T-cell (primary cell): ENCODE results near the gene PDE10A. TPM values are rescaled to one million over a fixed set of nuclear protein-coding genes. Genes with fewer than 3 reads are reported as not detected.
"Not testable (repeated sequence)": the region's sequence is repeated elsewhere in the genome, so short reads cannot be mapped to it uniquely, and the experiment has no call there.

Source experiments
- ATAC-seq, 4 experiments: fragments of 200-7000 bp in 3 of 4; fragments of 150-1000 bp in 1 of 4; cut with Tn5 transposase; replicated peaks in 1 of 4; 1 replicate in 3 of 4; 2 replicates in 1 of 4; pipeline ENCODE4 v1.10.0; 2021; ENCODE audit warnings: moderate library complexity in 3 of 4, mild to moderate bottlenecking in 2 of 4, moderate number of reproducible peaks in 1 of 4
- CTCF ChIA-PET, 2 donors: fragments of 300-600 bp; sonication (Branson Sonifier 250); formaldehyde crosslinking; loops; one replicate each; lab custom pipeline; 2022; ENCODE audit warnings: antibody characterized with exemption in 2 of 2; lab: Charles Lee
- POLR2A ChIA-PET, 2 donors: fragments of 300-600 bp; sonication (Branson Sonifier 250); formaldehyde crosslinking; loops; one replicate each; lab custom pipeline; 2022; ENCODE audit warnings: antibody characterized with exemption in 2 of 2; lab: Charles Lee
- DNase-seq, 35 experiments: peaks; one replicate each; pipeline versions ENCODE4 v3.0.0 to v3.0.0-alpha.2; 2013 to 2023
- H3K27ac ChIP-seq: one replicate; pipeline ENCODE4 v1.5.1; 2013; ENCODE audit warnings: low read length
- H3K27me3 ChIP-seq, 2 experiments: replicated peaks in 1 of 2; 1 replicate in 1 of 2; 2 replicates in 1 of 2; pipeline versions ENCODE4 v1.6.1 to v1.7.0; 2013; ENCODE audit warnings: low read length in 1 of 2, mixed read lengths in 1 of 2; ENCODE audit not compliant: control insufficient read depth in 2 of 2, insufficient read depth in 2 of 2; ENCODE audit errors: extremely low read depth in 1 of 2
- H3K36me3 ChIP-seq, 2 donors: 1 replicate in 1 of 2; 2 replicates in 1 of 2; pipeline versions ENCODE4 v1.6.1 to v1.7.0; 2013; ENCODE audit warnings: low read length in 1 of 2; ENCODE audit not compliant: control insufficient read depth in 2 of 2, insufficient read depth in 1 of 2; ENCODE audit errors: extremely low read depth in 1 of 2
- H3K4me1 ChIP-seq, 2 experiments: 1 replicate in 1 of 2; 2 replicates in 1 of 2; pipeline versions ENCODE4 v1.6.1 to v1.7.0; 2013; ENCODE audit warnings: low read length in 2 of 2, mixed read lengths in 1 of 2; ENCODE audit not compliant: insufficient read depth in 2 of 2, control insufficient read depth in 1 of 2; ENCODE audit errors: extremely low read depth in 1 of 2
- H3K4me3 ChIP-seq, 2 donors: 1 replicate in 1 of 2; 2 replicates in 1 of 2; pipeline versions ENCODE4 v1.5.1 to v1.7.0; 2013; ENCODE audit warnings: mild to moderate bottlenecking in 2 of 2, low read length in 1 of 2, moderate library complexity in 1 of 2; ENCODE audit not compliant: control insufficient read depth in 1 of 2; ENCODE audit errors: extremely low read depth in 1 of 2
- H3K9me3 ChIP-seq: 2 replicates; pipeline ENCODE4 v1.7.0; 2013
- H3K27ac Mint-ChIP-seq, 2 donors: one replicate each; pipeline ENCODE4 v1.8.0; 2020 to 2021; ENCODE audit warnings: mild to moderate bottlenecking in 2 of 2, mixed read lengths in 2 of 2
- H3K27me3 Mint-ChIP-seq, 2 donors: one replicate each; pipeline ENCODE4 v1.8.0; 2021 to 2022; ENCODE audit warnings: mixed read lengths in 2 of 2
- H3K36me3 Mint-ChIP-seq: one replicate; pipeline ENCODE4 v1.8.0; 2021; ENCODE audit warnings: mixed read lengths
- H3K4me1 Mint-ChIP-seq, 3 donors: one replicate each; pipeline ENCODE4 v1.8.0; 2020 to 2022; ENCODE audit warnings: mixed read lengths in 3 of 3, mild to moderate bottlenecking in 1 of 3
- H3K4me3 Mint-ChIP-seq, 3 donors: one replicate each; pipeline ENCODE4 v1.8.0; 2020 to 2022; ENCODE audit warnings: mild to moderate bottlenecking in 3 of 3, mixed read lengths in 3 of 3, moderate library complexity in 3 of 3
- H3K9me3 Mint-ChIP-seq, 3 donors: one replicate each; pipeline ENCODE4 v1.8.0; 2020 to 2022; ENCODE audit warnings: mixed read lengths in 3 of 3
- WGBS: methylation state at CpG from one replicate; pipeline ENCODE4 v1.1.5; 2013; ENCODE audit warnings: missing lambda C conversion rate; ENCODE audit not compliant: insufficient coverage; 5-methylcytosine and 5-hydroxymethylcytosine counted together
- total RNA-seq, 35 experiments: library from RNA in 6 of 35; stranded (reverse) in 6 of 35; fragments of 120-200 nt in 1 of 35; gene quantifications; one replicate each; pipeline versions ENCODE4 v1.2.1 to v1.2.4 and lab custom pipeline; 2013 to 2026

PDE10A gene
- total RNA-seq, 5 donors from 2014 or later (not counting 1 experiment from before 2014, with no cell fraction given), result 0.12 TPM; not detected in 4

DNA sequence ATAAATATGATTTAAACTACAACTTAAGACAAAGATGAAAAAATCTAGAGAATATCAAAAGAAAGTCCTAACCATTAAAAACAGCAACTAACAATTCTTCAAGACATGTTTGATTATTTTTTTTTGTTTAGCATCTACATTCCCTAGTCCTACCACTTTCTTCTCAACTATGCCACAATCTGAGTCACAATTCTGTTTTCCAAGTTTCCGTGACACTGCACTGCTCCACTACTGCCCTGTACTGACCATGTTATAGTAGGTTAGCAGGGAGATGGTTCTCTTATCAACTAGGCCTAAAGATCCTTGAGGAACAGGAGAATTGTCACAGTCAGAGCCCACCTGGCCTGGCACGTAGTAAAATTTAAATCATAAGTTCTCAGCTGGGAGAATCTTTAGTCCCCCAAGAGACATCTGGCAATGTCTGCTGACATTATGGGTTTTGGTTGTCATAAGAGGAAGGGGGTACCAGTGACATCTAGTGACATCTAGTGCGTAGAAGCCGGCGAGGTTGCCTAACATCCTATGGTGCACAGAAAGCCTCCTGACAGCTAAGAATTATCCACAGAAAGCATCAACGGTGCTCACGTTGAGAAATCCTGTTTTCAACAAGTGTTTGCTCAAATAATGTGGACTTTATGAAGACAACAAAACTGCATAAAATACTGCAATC lies 100.5 kb downstream of the PDE10A start:
- H3K27me3 ChIP-seq, result no peaks in the 10 kb centered on the region
- H3K4me3 ChIP-seq, result no peak overlapping the region
- no peaks in the 10 kb centered on the region for H3K4me1 Mint-ChIP-seq
- no peak overlapping the region for H3K4me3 Mint-ChIP-seq
- no peaks in the 10 kb centered on the region for H3K36me3 ChIP-seq
- no peak for ATAC-seq
- no peaks in the 10 kb centered on the region for H3K9me3 ChIP-seq
- H3K36me3 Mint-ChIP-seq, result no peaks in the 10 kb centered on the region
- CTCF ChIA-PET, result no interaction called here
- DNase-seq, result no peak
- WGBS, result 56% methylated on average over 4 of the region's 7 CpGs
- H3K9me3 Mint-ChIP-seq, result peaks cover 0 to 16% (median 11%) of the 10 kb centered on the region in 3 donors
- H3K27ac Mint-ChIP-seq, result no peak overlapping the region
- H3K27ac ChIP-seq, result no peak overlapping the region
- H3K4me1 ChIP-seq, result no peaks in the 10 kb centered on the region
- no peaks in the 10 kb centered on the region for H3K27me3 Mint-ChIP-seq
- POLR2A ChIA-PET, result no interaction called here

GRCh38 chr6:165559632-165560031 lies 103.4 kb downstream of the PDE10A start:
- Mint-ChIP-seq H3K9me3 (peaks cover 4 to 15% (median 9%) of the 10 kb centered on the region in 3 donors), H3K4me1 (no peaks in the 10 kb centered on the region), H3K27me3 (no peaks in the 10 kb centered on the region), H3K4me3 (no peak overlapping the region), H3K27ac (no peak overlapping the region), H3K36me3 (no peaks in the 10 kb centered on the region)
- no peak overlapping the region for H3K4me3 ChIP-seq
- ATAC-seq (no peak), DNase-seq (no peak)
- no peaks in the 10 kb centered on the region for H3K9me3 ChIP-seq
- ChIA-PET CTCF (no interaction called here), POLR2A (no interaction called here)
- WGBS, result 100% methylated on average over 2 of the region's 7 CpGs
- no peaks in the 10 kb centered on the region for H3K36me3 ChIP-seq
- no peaks in the 10 kb centered on the region for H3K27me3 ChIP-seq
- no peaks in the 10 kb centered on the region for H3K4me1 ChIP-seq
- no peak overlapping the region for H3K27ac ChIP-seq

DNA sequence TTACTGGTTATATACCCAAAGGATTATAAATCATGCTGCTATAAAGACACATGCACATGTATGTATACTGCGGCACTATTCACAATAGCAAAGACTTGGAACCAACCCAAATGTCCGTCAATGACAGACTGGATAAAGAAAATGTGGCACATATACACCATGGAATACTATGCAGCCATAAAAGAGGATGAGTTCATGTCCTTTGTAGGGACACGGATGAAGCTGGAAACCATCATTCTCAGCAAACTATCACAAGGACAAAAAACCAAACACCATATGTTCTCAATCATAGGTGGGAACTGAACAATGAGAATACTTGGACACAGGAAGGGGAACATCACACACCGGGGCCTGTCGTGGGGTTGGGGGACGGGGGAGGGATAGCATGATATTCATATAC lies 104.9 kb downstream of the PDE10A start:
- H3K27ac ChIP-seq, ATAC-seq, CTCF ChIA-PET, H3K27me3 Mint-ChIP-seq, H3K36me3 Mint-ChIP-seq, POLR2A ChIA-PET, DNase-seq, H3K4me1 Mint-ChIP-seq, H3K27me3 ChIP-seq, H3K27ac Mint-ChIP-seq, H3K4me3 ChIP-seq, H3K4me3 Mint-ChIP-seq, H3K4me1 ChIP-seq, H3K9me3 ChIP-seq, H3K36me3 ChIP-seq: not testable (repeated sequence)
- H3K9me3 Mint-ChIP-seq, result peaks cover 4 to 23% (median 9%) of the 10 kb centered on the region in 3 donors
- no CpG with 5 or more reads among the region's 6 CpGs for WGBS

- ChIA-PET POLR2A (no interaction called here), CTCF (no interaction called here)
- no peaks in the 10 kb centered on the region for H3K9me3 ChIP-seq
- Mint-ChIP-seq H3K4me3 (no peak overlapping the region), H3K4me1 (no peaks in the 10 kb centered on the region), H3K36me3 (no peaks in the 10 kb centered on the region), H3K27ac (no peak overlapping the region), H3K9me3 (peaks cover 4 to 23% (median 9%) of the 10 kb centered on the region in 3 donors), H3K27me3 (no peaks in the 10 kb centered on the region)
- H3K4me1 ChIP-seq, result no peaks in the 10 kb centered on the region
- H3K27me3 ChIP-seq, result no peaks in the 10 kb centered on the region
- no peaks in the 10 kb centered on the region for H3K36me3 ChIP-seq
- DNase-seq (no peak), ATAC-seq (no peak)
- H3K4me3 ChIP-seq, result no peak overlapping the region
- WGBS, result 77% methylated on average over 6 of the region's 6 CpGs
- H3K27ac ChIP-seq, result no peak overlapping the region
Observed at GRCh38 chr6:165557674-165558073, 105.4 kb downstream of the PDE10A start.

- Mint-ChIP-seq H3K4me1 (no peaks in the 10 kb centered on the region), H3K9me3 (peaks cover 4 to 22% (median 9%) of the 10 kb centered on the region in 3 donors), H3K36me3 (no peaks in the 10 kb centered on the region), H3K27ac (no peak overlapping the region), H3K27me3 (no peaks in the 10 kb centered on the region), H3K4me3 (no peak overlapping the region)
- 0% methylated on average over 1 of the region's 3 CpGs for WGBS
- H3K4me1 ChIP-seq, result no peaks in the 10 kb centered on the region
- no peaks in the 10 kb centered on the region for H3K27me3 ChIP-seq
- no peak for ATAC-seq
- no peak for DNase-seq
- ChIA-PET POLR2A (no interaction called here), CTCF (no interaction called here)
- no peaks in the 10 kb centered on the region for H3K9me3 ChIP-seq
- H3K36me3 ChIP-seq, result no peaks in the 10 kb centered on the region
- no peak overlapping the region for H3K27ac ChIP-seq
- H3K4me3 ChIP-seq, result no peak overlapping the region
Observed at GRCh38 chr6:165556116-165556843, 106.8 kb downstream of the PDE10A start.

GRCh38 chr6:165554644-165555043 lies 108.4 kb downstream of the PDE10A start:
- H3K4me3 Mint-ChIP-seq, H3K36me3 Mint-ChIP-seq, H3K27me3 ChIP-seq, CTCF ChIA-PET, H3K27me3 Mint-ChIP-seq, H3K9me3 ChIP-seq, POLR2A ChIA-PET, ATAC-seq, H3K4me3 ChIP-seq, H3K27ac ChIP-seq, H3K36me3 ChIP-seq, H3K27ac Mint-ChIP-seq, H3K4me1 ChIP-seq, H3K4me1 Mint-ChIP-seq, DNase-seq: not testable (repeated sequence)
- whole genome bisulfite sequencing, result 100% methylated on average over 2 of the region's 3 CpGs
- H3K9me3 Mint-ChIP-seq, result peaks cover 4 to 15% (median 4%) of the 10 kb centered on the region in 3 donors
